ENCODE results near the gene TPM1.

The TPM1 gene

DNA sequence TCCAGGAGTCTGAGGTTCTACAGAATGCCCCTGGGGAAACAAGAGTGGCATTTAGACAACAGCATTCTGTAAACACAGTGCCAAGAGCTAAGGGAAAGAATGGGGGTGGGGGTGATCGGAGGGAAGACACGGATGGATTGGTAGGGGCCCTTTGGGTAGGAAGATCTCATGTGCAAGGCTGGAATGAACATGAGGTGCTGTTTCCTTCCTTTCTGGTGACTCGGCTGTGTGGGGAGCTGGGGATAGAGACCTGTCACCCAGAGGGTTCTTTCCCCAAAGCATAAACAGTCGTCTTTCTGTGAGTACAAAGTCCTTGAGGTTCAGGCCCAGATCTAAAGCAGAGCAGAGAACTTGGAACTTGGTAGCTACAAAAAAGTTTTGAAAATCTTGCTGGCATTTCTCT is 11.7 kb downstream of the TPM1 start:
- TF ChIP-seq, protein P1, sequence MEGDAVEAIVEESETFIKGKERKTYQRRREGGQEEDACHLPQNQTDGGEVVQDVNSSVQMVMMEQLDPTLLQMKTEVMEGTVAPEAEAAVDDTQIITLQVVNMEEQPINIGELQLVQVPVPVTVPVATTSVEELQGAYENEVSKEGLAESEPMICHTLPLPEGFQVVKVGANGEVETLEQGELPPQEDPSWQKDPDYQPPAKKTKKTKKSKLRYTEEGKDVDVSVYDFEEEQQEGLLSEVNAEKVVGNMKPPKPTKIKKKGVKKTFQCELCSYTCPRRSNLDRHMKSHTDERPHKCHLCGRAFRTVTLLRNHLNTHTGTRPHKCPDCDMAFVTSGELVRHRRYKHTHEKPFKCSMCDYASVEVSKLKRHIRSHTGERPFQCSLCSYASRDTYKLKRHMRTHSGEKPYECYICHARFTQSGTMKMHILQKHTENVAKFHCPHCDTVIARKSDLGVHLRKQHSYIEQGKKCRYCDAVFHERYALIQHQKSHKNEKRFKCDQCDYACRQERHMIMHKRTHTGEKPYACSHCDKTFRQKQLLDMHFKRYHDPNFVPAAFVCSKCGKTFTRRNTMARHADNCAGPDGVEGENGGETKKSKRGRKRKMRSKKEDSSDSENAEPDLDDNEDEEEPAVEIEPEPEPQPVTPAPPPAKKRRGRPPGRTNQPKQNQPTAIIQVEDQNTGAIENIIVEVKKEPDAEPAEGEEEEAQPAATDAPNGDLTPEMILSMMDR (IDR thresholded peaks at IDR 0.05), result no peak

DNA sequence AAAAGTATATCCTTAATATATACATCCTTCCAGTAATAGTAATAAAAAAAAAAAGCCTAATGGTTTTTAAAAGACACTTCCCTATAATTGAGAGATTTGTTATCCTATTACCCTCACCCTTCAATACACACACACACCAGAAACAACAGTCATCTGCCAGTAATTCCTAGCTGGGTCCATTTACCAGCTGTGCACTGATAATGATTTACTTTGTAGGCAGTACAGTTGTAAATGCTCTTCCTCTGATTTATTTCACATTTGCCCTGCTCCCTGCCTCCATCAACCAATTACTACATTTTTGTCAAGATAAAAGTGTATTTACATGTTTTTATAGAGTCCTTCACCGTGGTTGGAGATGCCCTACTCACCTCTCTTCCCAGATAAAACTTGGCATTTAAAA is 12.4 kb downstream of the TPM1 start:
- TF ChIP-seq, protein P1 (IDR thresholded peaks at IDR 0.05), result no peak

GRCh38 chr15:63056829-63057228 is 14.3 kb downstream of the TPM1 start:
- TF ChIP-seq, protein P1 (IDR thresholded peaks at IDR 0.05), result no peak

DNA sequence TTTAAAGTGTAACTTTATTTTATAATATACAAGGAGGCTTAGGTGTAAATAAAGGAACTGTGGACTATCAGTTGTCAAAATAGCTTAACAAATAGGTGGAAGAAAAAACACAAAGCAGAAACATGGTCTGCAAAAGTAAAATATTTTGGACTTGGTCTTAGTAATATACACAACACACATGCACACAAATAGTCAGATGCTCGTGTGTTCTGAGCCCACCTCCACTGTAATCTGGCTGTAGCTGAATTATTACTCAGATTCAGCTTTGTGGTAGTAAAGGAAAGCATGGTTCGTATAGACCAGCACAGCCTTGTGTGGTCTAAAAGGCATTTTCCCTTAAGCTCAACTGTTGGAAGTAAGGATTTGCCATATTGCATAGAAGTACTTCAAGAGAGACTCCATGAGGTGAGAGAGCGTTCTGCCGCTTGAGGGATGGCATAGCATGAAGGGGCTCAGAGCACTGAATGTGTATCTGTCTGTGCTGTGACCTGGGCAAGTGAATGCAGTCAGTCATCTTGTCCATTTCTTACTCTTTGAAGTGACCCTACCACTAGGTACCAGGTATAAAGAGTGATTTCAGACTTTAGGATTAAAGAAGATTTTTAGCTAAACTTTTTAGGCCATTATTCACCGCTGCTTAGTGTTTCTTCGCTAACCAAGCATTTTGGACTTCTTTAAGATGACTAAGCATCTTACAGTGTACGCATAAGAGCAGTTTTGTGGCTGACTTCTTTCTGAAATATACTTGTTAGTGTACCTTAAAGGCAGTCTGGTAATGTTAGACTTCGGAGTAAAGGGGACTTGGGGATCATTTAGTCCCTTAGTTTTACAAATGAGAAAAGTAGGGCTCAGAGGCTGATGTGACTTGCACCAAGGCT is 15.2 kb downstream of the TPM1 start:
- TF ChIP-seq, protein P1 (IDR thresholded peaks at IDR 0.05), result no peak

- TF ChIP-seq, protein P1 (IDR thresholded peaks at IDR 0.05), result no peak
These were observed 16.5 kb downstream of the TPM1 start for GRCh38 chr15:63059075-63059474.

- TF ChIP-seq, protein P1 (IDR thresholded peaks at IDR 0.05), result no peak
These were observed 17.1 kb downstream of the TPM1 start for GRCh38 chr15:63059573-63060216.

DNA sequence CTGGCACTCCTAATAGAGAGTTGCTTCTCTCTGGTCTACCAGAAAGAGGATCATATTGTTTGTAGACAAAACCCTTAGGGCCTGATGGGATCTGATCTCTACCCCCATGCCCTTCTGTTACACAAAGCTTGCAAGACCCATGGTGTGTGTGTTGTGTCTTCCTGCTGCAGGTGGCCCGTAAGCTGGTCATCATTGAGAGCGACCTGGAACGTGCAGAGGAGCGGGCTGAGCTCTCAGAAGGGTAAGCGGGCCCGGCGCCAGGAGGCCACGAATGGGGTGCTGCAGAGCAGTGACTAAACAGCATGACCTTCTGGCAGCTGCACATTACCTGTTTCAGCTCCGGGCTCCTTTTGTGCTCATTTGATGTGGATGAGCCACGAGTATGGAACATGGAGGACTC is 18.2 kb downstream of the TPM1 start:
- TF ChIP-seq, protein P1 (IDR thresholded peaks at IDR 0.05), result no peak

Data from LNCAP (cell line).